Activated effector memory CD4-positive, alpha-beta T cell treated with Interleukin-2 at 50 U/mL for 16 hours (primary cell): ENCODE results near the gene DHX9.

Source experiments
- DNase-seq: peaks from one replicate; pipeline ENCODE4 v3.0.0-alpha.2; 2020

DHX9 gene

DNA sequence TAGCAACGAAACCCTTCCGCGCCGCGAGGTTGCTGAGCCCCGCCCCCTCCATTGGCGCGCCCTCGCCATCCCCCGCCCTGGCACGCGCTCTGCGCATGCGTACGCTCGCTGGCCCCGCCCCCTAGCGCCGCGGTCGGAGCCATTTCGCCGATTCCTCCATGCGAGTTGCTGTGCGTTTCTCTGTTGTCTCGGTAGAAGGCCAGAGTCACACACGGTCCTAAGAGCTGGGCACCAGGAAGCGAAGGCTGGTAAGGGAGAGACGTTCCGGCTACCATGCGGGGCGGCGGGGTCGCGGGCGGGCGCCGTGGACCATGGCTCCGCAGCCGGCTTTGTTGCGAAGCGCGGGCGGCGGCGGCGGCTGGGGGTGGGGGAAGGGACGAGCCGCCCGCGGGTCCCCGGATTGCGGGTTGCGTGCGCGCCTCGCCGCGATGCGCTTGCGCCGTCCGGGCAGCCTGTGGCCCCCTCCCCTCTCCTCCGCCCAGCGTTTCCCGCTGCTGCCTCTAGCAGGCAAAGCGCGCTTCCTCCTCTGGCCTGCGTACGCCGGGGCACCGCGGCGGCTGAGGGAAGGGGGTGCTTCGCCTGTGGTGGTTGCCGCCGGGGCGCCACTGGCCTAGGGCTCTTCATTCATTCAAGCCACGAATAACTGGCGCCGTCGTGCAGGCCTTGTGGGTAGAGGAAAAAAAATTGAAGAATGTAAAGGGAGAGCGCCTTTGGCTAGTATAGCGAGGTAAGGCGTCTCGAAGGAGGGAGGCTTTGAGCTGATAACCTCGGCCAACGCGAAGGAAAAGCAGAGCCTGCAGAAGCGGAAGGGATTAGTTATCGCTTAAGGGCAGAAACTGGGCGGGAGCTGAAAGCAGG is at the start of gene DHX9:
Gene DHX9 (plus strand): TSS at position 139 of the 858 bp plus-strand sequence. CDS start 3,220 bp downstream, outside the sequence.
- peak; percentile 94 for DNase-seq

DNA sequence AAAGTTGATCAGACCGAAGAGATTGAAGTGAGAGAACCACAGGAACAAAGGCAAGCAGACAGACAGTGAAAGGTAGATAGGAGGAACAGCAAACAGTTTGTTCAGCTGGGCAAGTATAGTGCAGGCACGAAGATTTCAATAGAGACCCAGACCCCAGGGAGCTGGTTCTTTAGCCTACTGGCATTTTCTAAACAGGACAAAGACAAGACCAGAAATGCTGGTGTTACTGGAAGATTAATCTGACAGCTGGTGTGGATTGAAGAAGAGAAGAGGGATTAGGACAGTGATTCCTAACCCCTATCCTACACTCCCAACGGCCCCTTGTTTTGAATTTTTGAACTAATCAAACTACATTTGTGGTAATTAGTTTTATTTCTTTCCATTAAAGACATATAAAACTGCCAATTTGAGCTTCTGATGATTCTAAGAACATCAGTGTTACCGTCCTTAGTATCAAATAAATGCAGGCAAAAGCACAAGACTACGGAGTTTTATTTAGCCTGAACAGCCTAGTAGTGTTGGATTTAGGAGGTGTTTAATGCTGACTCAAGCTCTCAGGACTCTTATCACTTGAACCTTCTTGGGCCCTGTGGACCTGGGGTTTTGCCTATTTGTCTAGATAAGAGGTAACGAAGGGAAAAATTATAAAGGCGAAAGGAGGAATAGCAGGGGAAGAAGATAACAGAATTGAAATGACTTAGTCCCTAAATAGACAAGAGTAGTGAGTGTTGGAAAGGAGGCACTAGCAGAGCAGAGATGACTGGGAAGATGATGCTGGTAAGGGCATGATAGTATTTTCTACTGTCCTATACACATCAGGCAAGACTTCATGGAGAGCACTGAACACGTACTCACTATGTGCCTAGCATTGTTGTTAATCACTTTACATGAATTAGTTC is 47.6 kb upstream of the DHX9 start:
- DNase-seq = no peak

DNA sequence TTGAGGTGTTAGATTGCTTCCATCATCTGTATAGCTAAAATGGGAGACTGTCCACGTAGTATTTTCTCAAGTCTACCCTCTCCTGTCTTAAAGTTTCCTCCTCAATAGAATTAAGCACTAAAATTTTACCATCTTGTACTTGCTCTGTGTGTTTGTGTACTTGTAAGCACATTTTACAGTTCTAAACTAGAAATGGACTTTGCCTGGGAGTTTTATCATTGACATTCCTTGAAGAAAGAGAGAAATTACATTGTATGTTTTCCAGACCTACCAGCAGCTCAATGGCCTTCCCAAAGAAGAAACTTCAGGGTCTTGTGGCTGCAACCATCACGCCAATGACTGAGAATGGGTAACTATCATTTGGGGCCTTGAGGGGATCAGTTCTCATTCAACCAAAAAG is 45.1 kb upstream of the DHX9 start:
- no peak for DNase-seq

DNA sequence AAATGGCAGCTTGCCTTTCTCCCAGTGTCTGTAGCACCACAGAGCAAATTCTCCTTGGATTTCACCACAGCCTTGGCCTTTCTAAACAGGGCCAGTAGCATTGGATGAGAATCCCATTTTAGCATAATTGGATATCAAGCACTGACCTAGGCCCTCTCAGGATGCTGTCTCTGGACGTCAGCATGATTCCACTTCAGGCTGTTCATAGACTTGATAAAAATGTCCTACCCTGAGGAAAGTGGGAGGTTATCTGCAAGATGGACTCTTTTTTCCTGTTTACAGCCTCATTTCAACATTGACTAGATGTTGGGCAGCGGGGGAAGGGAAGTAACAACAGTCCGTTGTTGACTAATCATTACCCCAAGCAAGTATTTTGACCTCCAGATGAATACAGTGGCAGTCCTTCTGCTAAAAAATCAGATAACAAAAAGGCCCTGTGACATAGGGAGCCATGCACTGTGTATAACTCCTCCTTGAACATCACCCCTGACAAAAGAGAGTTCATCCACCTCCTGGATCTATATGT is 44.4 kb upstream of the DHX9 start:
- DNase-seq = no peak

DNA sequence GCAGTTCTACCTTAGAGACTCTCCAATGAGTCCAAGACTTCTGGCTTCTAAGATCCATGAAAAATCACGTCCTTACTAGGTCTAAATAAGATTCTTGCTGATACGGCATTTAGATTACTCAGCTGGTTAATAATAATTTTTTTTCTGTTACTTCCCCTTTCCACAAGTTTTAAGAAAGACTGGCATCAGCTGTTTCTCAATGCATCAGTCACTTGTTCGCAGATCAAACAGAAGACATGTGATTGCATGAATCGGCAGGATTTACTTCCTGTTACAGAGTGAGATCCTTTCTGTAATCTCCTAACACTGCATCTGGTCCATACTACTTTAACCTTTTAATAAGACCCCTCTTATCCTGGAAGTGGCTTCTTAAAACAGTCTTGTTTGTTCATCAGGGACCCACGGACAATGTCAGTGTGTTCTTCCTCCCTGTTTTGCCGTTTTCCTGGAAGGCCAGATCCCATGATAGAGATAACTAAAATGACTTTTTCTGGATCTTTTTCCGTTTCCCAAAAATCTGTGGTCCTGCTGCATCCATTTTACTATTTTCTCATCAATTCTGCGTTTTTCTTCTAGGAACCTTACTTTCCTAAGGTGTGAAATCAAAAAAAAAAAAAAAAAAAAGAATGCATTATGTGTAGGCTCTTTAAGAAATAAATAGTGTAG is 43.5 kb upstream of the DHX9 start:
- DNase-seq = no peak

DNA sequence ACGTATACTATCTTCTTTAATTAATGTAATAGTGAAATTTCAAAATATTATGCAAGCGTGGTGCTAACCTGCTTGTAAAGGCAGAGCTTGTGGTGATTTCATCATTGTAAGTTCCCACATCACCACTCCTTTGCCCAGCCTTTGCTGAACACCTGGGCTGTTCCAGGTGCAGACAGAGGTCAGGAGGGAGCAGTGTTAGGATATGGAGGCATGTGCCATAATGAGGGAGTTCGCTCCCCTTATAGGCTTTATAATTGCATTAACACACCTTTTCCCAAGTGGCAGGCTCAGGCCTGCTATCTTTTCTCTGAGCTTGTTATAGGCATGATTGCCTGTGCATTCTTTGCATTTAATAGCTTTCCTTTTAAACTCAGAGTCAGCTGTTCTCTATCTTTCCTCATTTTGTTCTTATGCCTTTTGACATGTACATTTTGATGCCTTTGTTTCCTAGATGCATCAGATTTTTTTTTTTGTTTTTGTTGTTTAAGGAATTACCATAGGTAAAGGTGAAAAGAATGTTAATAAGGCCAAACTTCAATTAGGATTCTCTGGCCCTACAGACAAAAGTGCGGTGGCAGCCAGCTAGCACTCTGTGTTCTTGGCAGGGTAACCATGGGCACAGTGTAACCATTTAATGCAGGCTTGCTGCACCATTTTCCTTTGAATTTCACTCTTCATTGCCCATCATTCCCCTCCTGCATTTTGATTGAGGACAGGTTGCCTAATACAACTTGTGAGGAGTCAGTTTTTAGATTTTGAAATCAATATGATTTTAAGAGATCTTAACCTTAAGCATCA is 36.9 kb upstream of the DHX9 start:
- no peak for DNase-seq

DNA sequence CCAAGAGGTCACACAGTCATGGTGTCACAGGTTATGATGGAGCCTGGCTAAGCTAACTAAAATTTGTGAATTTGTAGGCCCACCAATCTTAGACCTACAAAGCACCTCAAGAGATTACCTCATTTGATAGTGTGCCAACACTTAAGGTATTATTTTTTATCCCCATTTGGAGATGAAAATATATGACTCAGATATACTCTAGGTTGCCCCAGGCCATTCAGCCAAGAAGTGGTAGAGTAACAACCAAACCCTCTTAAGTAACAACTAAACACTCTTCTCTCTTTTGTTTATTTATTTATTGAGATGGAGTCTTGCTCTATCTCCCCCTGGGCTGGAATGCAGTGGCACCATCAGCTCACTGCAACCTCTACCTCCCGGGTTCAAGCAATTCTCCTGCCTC is 35.3 kb upstream of the DHX9 start:
- no peak for DNase-seq

DNA sequence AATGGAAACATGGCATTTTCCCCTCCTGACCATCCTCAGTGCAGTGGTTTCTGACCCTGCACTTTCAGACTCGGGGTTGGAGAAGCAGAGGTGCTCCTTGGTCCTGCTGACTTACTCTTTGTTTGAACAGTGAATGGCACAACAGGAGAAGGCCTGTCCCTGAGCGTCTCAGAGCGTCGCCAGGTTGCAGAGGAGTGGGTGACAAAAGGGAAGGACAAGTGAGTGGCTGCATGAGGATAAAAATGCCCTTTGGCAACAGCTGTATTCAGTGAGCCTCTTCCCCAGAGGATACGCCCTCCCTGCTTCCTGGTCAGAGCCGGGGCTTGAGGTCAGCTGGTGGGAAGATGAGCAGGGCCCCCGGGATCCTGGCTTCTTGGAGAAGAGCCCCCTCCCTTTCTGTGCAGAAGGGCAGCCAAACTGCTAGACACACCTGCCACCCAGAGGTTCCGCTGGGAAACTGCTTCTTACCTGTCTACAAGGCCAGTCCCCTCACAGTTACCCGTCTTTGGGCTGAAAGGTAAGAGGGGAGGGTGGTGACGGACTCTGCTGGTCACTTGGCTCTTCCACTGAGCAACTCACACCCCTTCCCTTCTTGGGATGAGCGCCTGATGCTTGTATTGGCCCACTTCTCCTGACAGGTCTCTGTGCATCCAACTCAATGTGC is 33.0 kb upstream of the DHX9 start:
- no peak for DNase-seq

DNA sequence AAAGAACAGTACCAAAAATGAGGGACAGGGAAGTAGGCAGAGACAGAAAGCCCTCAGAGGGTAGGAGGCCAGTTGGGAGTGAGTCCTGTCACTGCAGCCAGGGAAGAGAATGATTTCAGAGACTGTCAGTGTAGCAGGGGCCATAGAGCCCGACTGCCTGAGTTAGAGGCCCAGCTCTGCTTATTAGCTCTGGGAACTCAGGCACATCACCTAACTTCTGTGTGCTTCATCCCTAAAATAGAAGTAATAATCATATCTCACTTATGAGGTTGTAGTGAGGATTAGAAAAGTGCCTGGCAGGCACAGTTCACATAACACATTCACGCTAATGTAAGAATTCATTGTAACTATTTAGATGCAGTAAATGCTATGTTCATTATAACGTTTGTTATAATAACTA is 31.2 kb upstream of the DHX9 start:
- no peak for DNase-seq

DNA sequence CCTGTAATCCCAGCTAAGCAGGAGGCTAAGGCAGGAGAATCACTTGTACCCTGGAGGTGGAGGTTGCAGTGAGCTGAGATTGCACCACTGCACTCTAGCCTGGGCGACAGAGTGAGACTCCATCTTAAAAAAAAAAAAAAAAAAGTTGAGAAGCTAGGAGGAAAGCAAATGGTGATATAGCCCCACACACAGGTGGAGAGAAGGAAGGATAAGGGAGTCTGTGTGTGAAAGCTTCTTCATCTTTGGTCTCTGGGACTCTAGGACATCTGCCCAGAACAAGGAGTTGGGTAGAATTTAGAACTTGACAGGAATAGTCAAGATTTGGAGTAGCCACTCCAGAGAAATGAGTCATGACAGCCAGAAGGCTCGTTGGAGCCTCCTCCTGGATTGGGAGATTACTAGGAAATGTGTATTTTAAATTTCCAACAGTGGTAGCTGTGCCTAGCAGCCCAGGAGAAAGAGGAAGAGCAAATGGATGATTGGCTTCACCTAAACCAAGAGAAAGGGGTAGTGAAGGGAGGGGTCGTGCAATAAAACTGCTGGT is 29.7 kb upstream of the DHX9 start:
- no peak for DNase-seq

DNA sequence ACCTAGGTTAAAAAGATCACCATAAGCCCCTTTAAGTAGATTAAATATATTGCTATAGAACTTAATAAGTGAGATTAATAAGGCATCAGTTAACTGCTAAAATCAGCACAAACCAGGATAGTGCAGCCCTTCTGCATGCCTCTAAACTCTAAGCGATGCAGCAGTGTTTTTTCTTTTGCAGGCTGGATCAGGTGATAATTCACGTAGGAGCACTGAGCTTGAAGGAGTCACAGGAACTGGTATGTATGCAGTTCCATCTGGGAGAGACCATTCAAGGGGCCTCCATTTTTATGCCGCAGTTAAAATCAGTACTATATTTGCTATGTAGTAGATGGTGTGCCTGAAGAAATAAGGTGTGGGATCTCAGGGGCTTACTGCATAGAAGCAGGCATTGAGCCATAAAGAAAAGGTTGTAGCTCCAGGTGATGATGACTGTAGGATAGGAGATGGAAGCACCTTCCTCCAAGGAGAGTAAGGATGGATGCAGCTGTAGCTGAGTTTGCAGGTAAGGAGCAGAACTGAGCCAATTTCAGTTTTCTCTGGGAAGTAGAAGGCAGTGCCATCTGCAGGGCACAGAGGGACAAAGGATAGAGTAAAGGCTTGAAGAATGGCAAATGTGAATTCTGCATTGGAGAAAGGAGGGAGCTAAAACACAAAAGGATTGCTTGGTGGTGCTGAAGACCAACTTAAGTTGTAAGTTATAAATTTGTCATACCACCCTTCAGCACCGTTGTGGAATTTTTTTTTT is 27.0 kb upstream of the DHX9 start:
- DNase-seq = no peak

DNA sequence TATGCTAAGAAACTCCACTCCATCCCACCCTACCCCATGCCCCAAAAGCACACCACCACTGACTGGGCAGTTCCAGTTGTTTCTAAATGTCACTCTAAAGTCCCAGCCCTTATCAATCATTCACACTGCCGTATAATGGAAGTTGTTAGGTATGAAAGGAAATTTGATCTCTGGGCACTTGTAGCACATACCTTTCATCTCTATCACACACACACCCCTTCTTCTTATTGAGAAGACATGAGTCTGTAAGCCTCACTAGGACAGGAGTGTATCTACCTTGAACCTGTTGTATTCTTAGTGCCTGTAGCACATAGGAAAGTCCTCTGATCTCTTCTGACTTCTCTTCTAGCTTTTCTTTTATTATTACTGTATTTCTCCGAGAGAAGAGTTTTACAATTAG is 22.3 kb upstream of the DHX9 start:
- DNase-seq = no peak

DNA sequence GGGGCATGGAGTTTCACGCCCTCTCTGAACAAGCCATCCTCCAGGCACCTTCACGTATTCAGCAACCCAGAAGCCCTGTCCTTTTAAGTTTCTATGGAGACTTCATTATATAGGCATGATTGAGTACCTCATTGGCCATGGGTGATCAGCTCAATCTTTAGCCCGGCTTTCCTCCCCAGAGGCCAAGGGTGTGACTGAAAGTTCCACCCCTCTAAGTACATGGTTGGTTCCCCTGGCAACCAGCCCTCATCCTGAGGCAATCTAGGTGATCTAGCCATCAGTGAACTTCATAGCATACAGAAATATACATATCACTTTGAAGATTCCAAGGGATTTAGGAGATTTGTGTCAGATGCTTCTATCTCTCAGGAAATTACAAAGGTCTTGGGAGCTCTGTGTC is 21.3 kb upstream of the DHX9 start:
- no peak for DNase-seq

DNA sequence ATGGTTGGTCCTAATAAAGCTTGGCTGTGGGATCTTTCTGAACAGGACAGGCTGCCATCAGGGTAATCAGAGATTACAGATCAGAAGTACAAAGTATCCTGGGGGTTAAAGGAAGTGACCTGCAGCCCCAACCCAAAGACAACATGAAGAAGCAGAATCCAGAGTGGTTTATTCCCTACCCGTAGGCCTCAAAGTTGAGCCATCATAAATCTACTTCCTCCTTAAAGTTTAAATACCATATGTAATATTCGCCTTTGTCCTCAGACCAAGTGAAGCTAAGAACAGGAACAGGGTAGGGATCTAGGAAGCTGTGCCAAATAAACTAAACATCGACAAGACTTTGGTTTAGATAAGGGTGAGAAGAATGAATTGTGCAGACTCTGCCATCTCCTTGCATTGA is 15.9 kb upstream of the DHX9 start:
- no peak for DNase-seq

DNA sequence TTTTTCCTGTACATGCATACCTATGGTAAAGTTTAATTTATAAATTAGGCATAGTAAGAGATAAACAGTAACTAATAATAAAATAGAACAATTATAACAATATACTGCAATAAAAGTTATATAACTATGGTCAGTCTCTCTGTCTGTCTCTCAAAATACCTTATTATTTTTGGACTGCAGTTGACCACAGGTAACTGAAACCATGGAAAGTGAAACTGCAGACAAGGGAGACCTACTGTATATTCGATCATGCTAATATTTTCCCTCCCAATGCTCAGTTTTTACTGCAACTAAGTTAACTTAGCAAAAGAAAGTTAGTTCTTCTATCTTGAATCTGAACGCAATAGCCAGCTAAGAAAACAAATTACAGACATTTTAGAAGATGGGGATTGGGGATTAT is 12.3 kb upstream of the DHX9 start:
- no peak for DNase-seq

DNA sequence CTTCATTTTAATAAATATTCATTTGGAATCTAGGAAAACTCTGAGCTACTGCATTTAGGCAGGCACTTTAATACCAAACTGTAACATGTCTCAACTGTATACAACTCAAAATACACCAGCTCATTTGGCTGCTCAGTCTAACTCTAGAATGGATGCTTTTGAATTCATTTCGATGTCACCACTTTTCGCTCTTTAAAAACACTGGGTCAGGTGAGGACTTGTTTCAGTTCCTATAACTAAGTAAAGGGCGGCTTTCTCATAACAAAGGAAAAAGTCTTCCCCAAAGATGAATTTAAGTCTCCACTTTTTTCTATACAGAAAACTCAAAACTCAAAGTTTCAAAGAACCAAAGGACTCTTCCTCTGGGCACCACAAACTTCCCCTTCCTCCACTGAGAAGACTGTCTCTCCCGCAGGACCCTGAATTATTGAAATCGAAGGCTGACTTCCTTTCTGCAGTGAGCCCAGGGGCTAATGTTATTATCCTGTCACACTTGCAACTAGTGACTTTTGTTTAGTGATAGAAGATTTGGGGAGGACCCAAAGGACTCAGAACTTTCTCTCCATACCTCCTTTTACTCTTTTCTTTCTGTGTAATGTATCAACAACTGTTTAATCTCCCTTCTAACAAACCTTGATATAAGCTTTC is 9.7 kb upstream of the DHX9 start:
- DNase-seq = no peak

DNA sequence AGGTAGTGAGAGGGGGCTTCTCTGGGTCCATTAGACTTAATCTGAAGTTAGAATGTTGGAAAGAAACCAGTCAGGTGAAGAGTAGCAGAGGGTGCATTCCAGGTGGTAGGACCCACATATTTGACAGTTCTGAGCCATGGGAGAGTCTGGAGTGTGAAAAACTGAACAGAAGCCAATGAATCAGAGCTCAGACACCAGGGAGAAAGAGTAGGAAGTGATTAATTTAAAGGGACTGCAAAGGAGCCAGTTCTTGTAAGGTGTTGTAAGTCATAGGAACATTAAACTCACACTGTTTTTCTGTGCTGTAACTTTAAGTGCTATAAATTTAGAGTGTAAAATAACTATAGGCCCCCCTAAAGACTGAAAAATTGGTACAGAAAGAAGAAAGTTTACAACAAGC is 5.9 kb upstream of the DHX9 start:
- DNase-seq = no peak

DNA sequence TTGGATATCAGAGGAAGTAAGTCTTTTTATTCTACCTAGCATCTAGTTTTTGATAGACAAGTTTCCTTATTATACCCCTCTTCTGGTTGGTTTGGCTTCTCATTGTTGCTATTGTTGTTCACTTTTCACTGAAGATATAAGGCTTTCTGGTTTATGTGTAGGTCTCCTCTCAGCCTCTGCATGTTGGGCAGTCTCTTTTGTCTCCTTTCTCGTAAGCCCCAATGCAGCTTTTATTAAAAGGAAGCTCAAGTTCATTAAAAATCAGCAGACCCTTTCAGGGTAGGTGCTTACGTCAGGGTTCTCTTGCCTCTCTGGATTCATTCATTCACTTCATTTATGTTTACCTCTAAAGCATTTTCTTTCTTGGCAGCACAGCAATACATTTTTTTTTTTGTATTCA is 4.8 kb upstream of the DHX9 start:
- DNase-seq = no peak

DNA sequence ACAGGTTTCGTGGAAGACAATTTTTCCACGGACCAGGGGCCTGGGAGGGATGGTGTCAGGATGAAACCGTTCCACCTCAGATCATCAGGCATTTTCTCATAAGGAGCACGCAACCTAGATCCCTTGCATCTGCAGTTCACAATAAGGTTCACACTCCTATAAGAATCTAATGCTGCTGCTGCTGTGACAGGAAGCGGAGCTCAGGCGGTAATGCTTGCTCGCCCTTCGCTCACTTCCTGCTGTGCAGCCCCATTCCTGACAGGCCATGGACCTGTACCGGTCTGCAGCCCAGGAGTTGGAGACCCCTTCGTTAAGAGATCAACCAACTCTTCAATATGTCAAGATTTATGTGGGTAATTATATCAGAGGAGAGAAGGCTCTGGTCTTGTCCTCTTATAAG is 3.3 kb upstream of the DHX9 start:
- no peak for DNase-seq

DNA sequence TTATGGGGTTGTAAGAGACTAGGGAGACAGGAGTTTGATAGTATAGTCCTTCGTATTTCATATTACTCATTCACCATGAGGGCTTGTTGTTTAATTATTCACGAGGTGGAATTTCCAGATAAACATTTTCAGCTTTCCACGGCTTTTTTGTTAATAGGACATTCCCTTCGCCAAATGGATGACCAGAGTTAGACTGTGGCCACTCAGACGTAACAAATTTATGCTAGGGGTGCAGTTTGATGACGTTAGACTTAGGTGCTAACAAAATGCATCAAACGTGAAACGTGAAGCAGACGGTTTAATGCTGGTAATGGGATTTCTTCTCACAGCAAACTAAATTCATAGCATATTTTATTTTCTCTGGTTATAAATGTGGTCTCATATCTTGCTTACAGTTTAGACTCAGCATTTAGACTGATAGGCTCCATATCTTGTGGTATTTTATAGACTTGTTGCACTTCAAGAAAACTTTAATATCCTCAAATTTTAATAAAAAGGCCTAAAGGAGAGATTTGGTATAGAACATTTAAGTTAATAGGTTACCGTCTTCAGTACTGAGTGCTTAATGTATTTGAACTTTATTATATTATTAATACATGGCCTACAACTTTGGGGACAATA is 2.3 kb downstream of the DHX9 start:
- DNase-seq = no peak
